AG04450 (cell line): ENCODE measurements around the gene LSAMP. TPM values are rescaled to one million over a fixed set of nuclear protein-coding genes. Genes with fewer than 3 reads are reported as not detected.

Experiments used
- CTCF ChIA-PET: fragments of 300-600, 350-600 bp; formaldehyde crosslinking; extraction: SDS; loops from one replicate; lab custom pipeline; 2022; ENCODE audit warnings: antibody characterized with exemption, inconsistent platforms; lab: Charles Lee
- POLR2A ChIA-PET: fragments of 350-600 bp; formaldehyde crosslinking; extraction: SDS; loops from one replicate; lab custom pipeline; 2021; ENCODE audit warnings: antibody characterized with exemption, inconsistent platforms; lab: Yijun Ruan, JAX
- DNase-seq: peaks from one replicate; pipeline ENCODE4 v3.0.0-alpha.2; 2011; ENCODE audit warnings: low read depth, low spot score
- H3K27ac ChIP-seq: one replicate; pipeline ENCODE4 v1.5.1; 2012; ENCODE audit warnings: low read depth, low read length, control low read depth
- H3K27me3 ChIP-seq: one replicate; pipeline ENCODE4 v1.6.0; 2012; ENCODE audit warnings: low read length; ENCODE audit not compliant: control insufficient read depth, insufficient read depth
- H3K4me3 ChIP-seq: 2 replicates; pipeline ENCODE4 v1.5.1; 2011; ENCODE audit warnings: mild to moderate bottlenecking, low read depth, low read length, control low read depth
- H3K9me3 ChIP-seq: 2 replicates; pipeline ENCODE4 v1.5.1; 2012; ENCODE audit warnings: low read length; ENCODE audit not compliant: control insufficient read depth, insufficient read depth
- polyA plus RNA-seq: library from polyadenylated mRNA; depleted of rRNA; stranded (reverse); fragments of >200 nt; gene quantifications from 2 replicates; pipeline ENCODE4 v1.2.3, GENCODE V29; 2011
- TF ChIP-seq, protein P1 (sequence below): IDR thresholded peaks from 2 replicates; pipeline ENCODE4 v1.5.1; 2011; ENCODE audit warnings: low read depth, low read length, control low read depth, inconsistent platforms

LSAMP gene
- polyA plus RNA-seq, 1 experiment, result 25.1 TPM

DNA sequence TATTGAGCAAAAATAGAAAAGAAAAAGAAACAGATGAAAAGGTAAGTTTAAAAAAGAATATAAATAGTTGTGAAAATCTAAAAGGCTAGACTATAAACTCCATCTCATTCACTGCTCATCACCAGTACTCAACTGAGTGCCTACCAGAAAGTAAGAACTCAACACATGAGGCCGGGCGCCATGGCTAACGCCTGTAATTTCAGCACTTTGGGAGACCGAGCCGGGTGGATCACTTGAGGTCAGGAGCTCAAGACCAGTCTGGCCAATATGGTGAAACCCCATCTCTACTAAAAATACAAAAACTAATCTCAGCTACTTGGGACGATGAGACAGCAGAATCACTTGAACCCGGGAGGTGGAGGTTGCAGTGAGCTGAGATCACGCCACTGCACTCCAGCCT is 19.3 kb downstream of the LSAMP start:
- H3K9me3 ChIP-seq, result no peaks in the 10 kb centered on the region

DNA sequence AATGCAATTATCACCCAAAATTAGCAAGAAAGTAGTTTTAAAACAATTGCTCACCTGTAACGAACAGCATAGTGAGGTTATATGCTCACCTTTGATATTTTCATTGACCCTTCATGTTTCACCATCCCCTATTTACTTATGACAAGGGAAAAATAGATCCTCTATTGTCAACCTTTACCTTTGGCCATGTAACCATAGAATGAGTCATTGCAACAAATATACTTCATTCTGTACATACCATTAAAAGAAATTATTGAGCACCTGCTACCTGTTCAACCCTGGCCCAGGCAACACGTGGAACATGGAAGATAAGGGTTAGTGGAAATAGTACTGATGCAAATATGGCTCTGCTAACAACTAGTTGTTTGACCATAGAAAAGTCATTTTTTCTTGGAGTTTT is 20.2 kb downstream of the LSAMP start:
- Histone ChIP-seq H3K9me3 (no peaks in the 10 kb centered on the region), H3K27me3 (no peaks in the 10 kb centered on the region), H3K27ac (no peak overlapping the region), H3K4me3 (no peak overlapping the region)
- DNase-seq, result no peak
- ChIA-PET POLR2A (no interaction called here), CTCF (no interaction called here)
- TF ChIP-seq, protein P1, sequence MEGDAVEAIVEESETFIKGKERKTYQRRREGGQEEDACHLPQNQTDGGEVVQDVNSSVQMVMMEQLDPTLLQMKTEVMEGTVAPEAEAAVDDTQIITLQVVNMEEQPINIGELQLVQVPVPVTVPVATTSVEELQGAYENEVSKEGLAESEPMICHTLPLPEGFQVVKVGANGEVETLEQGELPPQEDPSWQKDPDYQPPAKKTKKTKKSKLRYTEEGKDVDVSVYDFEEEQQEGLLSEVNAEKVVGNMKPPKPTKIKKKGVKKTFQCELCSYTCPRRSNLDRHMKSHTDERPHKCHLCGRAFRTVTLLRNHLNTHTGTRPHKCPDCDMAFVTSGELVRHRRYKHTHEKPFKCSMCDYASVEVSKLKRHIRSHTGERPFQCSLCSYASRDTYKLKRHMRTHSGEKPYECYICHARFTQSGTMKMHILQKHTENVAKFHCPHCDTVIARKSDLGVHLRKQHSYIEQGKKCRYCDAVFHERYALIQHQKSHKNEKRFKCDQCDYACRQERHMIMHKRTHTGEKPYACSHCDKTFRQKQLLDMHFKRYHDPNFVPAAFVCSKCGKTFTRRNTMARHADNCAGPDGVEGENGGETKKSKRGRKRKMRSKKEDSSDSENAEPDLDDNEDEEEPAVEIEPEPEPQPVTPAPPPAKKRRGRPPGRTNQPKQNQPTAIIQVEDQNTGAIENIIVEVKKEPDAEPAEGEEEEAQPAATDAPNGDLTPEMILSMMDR, result no peak

More for the DNA sequence above, 19.3 kb downstream of the LSAMP start:
- Histone ChIP-seq H3K27ac (no peak overlapping the region), H3K4me3 (no peak overlapping the region), H3K27me3 (no peaks in the 10 kb centered on the region)
- CTCF ChIA-PET, result interaction anchor here (0.7 kb wide), 1 partner anchor 40 kb away, joined by 3 read pairs; no protein-coding TSS in a partner anchor
- TF ChIP-seq, protein P1, result no peak
- POLR2A ChIA-PET, result no interaction called here
- no peak for DNase-seq

- ChIA-PET CTCF (no interaction called here), POLR2A (no interaction called here)
- Histone ChIP-seq H3K4me3 (no peak overlapping the region), H3K27me3 (no peaks in the 10 kb centered on the region), H3K27ac (no peak overlapping the region), H3K9me3 (no peaks in the 10 kb centered on the region)
- TF ChIP-seq, protein P1, result no peak
- DNase-seq, result no peak
Observed at GRCh38 chr3:116423945-116424344, 21.3 kb downstream of the LSAMP start.

DNA sequence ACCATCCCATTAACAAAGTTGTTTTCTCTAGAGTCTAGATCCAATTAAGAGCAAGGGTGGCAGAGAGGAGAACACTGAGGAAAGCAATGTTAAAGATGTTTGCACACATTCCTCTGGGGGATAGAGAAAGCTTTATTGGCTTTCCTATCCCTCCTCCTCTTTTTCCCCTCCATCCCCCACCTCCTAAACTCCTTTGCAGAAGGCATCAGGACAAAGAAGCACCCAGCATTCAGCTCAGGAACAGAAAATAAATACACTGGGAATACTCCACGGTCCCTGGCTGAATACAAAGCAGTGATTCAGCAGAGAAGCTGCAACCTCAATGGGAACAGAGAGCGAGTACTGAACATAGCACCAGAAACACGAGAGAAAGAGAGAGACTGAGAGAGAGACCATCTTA is 21.9 kb downstream of the LSAMP start:
- no peaks in the 10 kb centered on the region for H3K27me3 ChIP-seq
- POLR2A ChIA-PET, result no interaction called here
- TF ChIP-seq, protein P1, result no peak
- no peak overlapping the region for H3K27ac ChIP-seq
- H3K9me3 ChIP-seq, result no peaks in the 10 kb centered on the region
- no peak for DNase-seq
- no peak overlapping the region for H3K4me3 ChIP-seq
- CTCF ChIA-PET, result no interaction called here

- CTCF ChIA-PET, result interaction anchor here (1.4 kb wide), 1 partner anchor 36 kb away, joined by 3 read pairs; no protein-coding TSS in a partner anchor
- POLR2A ChIA-PET, result no interaction called here
Observed at GRCh38 chr3:116417151-116417550, 28.1 kb downstream of the LSAMP start.

More at GRCh38 chr3:116417151-116417550, 28.1 kb downstream of the LSAMP start:
- no peak for DNase-seq
- H3K27me3 ChIP-seq, result no peaks in the 10 kb centered on the region
- TF ChIP-seq, protein P1, result no peak
- no peak overlapping the region for H3K27ac ChIP-seq
- H3K9me3 ChIP-seq, result no peaks in the 10 kb centered on the region
- no peak overlapping the region for H3K4me3 ChIP-seq
